Measurements from ENCODE around the gene SP1. TPM values are rescaled to one million over a fixed set of nuclear protein-coding genes. Genes with fewer than 3 reads are reported as not detected.
"Not testable (repeated sequence)": the region's sequence is repeated elsewhere in the genome, so short reads cannot be mapped to it uniquely, and the experiment has no call there.

Gene SP1
- total RNA-seq, 1 donor from 2014 or later, result 27.4 TPM

DNA sequence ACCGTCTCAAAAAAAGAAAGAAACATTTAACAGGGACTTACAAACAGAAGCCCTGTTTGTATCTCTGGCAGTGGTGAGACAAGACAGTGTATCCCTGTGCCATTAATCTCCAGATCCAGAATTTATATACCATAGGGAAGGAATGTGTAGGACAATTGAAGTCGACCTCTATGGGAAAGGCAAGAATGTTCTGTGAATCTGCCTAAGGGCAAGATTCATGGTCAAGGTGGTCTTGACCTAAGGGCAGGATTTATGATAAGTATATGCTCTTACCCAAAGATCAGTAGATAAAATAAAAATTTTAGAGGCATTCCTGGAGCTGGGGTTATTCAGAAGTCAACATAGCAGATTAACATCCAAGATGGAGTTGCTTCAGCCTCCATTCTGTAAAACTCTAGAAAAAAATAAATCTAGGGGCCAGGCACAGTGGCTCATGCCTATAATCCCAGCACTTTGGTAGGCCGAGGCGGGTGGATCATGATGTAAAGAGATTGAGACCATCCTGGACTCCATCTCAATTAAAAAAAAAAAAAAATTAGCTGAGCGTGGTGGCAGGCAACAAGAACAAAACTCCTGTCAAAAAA, 21.0 kb upstream of the SP1 start:
- Histone ChIP-seq H3K27me3 (ENCODE audit: low read depth) (no peaks in the 10 kb centered on the region), H3K36me3 (no peaks in the 10 kb centered on the region), H3K9me3 (replicated peaks) (no peaks in the 10 kb centered on the region), H3K4me3 (no peak overlapping the region), H3K27ac (replicated peaks) (no peak overlapping the region), H3K4me1 (no peaks in the 10 kb centered on the region)
- intact Hi-C loops (cut with micrococcal nuclease), result no loop called here
- TF ChIP-seq, protein P1, sequence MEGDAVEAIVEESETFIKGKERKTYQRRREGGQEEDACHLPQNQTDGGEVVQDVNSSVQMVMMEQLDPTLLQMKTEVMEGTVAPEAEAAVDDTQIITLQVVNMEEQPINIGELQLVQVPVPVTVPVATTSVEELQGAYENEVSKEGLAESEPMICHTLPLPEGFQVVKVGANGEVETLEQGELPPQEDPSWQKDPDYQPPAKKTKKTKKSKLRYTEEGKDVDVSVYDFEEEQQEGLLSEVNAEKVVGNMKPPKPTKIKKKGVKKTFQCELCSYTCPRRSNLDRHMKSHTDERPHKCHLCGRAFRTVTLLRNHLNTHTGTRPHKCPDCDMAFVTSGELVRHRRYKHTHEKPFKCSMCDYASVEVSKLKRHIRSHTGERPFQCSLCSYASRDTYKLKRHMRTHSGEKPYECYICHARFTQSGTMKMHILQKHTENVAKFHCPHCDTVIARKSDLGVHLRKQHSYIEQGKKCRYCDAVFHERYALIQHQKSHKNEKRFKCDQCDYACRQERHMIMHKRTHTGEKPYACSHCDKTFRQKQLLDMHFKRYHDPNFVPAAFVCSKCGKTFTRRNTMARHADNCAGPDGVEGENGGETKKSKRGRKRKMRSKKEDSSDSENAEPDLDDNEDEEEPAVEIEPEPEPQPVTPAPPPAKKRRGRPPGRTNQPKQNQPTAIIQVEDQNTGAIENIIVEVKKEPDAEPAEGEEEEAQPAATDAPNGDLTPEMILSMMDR (IDR thresholded peaks at IDR 0.05; ENCODE audit: borderline replicate concordance), result no peak
- DNase-seq, result no peak

DNA sequence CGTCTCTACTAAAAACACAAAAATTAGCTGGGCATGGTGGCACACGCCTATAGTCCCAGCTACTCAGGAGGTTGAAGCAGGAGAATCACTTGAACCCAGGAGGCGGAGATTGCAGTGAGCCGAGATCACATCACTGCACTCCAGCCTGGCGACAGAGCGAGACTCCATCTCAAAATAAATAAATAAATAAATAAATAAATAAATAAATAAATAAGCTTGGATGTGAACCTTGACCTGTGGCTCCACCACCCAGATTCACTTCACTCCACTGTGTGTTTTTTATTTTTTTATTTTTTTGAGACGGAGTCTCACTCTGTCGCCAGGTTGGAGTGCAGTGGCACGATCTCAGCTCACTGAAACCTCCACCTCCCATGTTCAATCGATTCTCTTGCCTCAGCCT, 18.3 kb upstream of the SP1 start:
- H3K4me1 ChIP-seq; DNase-seq; H3K9me3 ChIP-seq (replicated peaks); H3K4me3 ChIP-seq; H3K27ac ChIP-seq (replicated peaks); H3K27me3 ChIP-seq (ENCODE audit: low read depth); H3K36me3 ChIP-seq; intact Hi-C loops (cut with micrococcal nuclease): not testable (repeated sequence)

DNA sequence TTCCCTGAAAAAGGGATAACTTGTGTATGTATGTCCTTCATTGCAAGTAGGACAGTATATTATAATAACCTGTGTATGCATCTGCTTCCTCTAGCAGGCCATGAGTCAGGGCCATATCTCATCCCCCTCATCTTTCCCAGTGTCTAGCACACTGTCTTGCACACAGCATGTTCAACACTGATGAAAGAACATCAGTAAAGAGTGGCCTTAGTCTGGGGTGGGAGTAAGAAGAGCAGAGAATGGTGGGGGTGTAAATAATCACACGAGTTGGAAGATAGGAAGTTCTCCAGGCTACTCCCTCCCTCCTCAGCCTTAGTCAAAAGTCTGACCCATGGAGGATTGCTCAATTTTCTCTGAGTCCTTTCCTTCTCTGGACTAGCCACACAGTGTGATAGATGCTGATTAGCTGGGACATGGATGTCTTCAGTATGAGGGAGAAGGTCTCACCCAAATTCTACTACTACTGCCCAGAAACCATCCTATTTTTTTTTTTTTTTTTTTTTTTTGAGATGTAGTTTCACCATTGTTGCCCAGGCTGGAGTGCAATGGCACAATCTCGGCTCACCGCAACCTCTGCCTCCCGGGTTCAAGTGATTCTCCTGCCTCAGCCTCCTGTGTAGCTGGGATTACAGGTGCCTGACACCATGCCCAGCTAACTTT, 14.6 kb upstream of the SP1 start:
- no peak for DNase-seq
- Histone ChIP-seq H3K27ac (replicated peaks) (peak overlapping the region; percentile 27), H3K9me3 (replicated peaks) (no peaks in the 10 kb centered on the region), H3K4me3 (no peak overlapping the region), H3K36me3 (no peaks in the 10 kb centered on the region), H3K4me1 (peaks cover 3% of the 10 kb centered on the region), H3K27me3 (ENCODE audit: low read depth) (no peaks in the 10 kb centered on the region)
- intact Hi-C loops (cut with micrococcal nuclease), result no loop called here
- TF ChIP-seq, protein P1 (IDR thresholded peaks at IDR 0.05; ENCODE audit: borderline replicate concordance), result no peak

DNA sequence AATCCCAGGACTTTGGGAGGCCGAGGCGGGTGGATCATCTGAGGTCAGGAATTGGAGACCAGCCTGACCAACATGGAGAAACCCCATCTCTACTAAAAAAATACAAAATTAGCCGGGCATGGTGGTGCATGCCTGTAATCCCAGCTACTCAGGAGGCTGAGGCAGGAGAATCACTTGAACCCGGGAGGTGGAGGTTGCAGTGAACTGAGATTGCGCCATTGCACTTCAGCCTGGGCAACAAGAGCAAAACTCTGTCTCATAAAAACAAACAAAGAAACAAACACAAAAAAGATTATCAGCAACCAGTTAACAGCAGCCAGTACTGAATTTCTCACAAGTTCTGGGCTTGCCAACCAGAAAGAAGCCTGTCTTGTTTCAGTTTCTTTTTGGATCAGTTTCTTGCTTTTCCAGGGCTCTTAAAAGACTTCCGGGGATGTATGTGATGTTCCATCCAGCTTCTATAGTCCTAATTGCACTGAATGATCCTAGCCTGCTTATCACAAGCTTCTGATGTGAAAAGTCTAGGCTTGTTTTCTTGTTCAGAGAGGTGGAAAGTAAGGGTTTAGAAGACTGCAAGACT, 6.3 kb upstream of the SP1 start:
- H3K9me3 ChIP-seq (replicated peaks); H3K4me3 ChIP-seq; H3K36me3 ChIP-seq; intact Hi-C loops (cut with micrococcal nuclease); DNase-seq; H3K27me3 ChIP-seq (ENCODE audit: low read depth): not testable (repeated sequence)
- peak overlapping the region; percentile 27 for H3K27ac ChIP-seq (replicated peaks)
- peaks cover 28% of the 10 kb centered on the region for H3K4me1 ChIP-seq

DNA sequence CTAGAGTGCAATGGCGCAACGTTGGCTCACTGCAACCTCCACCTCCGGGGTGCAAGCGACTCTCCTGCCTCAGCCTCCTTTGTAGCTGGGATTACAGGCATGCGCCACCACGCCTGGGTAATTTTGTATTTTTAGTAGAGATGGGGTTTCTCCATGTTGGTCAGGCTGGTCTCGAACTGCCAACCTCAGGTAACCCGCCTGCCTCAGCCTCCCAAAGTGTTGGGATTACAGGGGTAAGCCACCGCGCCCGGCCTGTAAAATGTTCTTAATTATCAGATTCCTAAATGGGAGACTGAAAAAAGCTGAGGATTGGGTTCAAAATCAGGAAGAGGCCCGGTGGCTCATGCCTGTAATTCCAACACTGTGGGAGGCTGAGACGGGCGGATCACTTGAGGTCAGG, 5.7 kb upstream of the SP1 start:
- H3K9me3 ChIP-seq (replicated peaks); H3K36me3 ChIP-seq; H3K4me3 ChIP-seq; intact Hi-C loops (cut with micrococcal nuclease); H3K27me3 ChIP-seq (ENCODE audit: low read depth); DNase-seq; H3K27ac ChIP-seq (replicated peaks): not testable (repeated sequence)
- H3K4me1 ChIP-seq, result peaks cover 34% of the 10 kb centered on the region

DNA sequence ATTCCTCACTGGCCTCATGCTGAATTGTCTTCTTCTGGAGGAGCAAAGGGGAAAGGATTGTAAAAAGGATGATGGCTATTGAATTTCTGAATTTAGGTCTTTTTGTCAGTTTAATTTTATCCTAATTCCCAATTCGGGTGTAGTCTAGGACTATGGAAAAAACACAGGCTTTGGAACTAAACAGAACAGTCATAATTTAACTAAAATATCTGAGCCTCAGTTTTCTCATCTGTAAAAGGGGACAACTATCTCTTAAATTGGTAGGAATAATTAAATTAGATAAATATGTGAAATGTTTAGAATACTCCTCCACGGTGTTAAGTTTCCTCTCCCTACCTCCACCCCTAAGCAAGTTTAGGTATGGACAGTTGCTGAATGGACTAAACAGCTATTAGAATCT, 3.2 kb upstream of the SP1 start:
- Histone ChIP-seq H3K36me3 (peaks cover 5% of the 10 kb centered on the region), H3K4me3 (no peak overlapping the region), H3K4me1 (peaks cover 27% of the 10 kb centered on the region), H3K9me3 (replicated peaks) (no peaks in the 10 kb centered on the region), H3K27me3 (ENCODE audit: low read depth) (no peaks in the 10 kb centered on the region), H3K27ac (replicated peaks) (no peak overlapping the region)
- intact Hi-C loops (cut with micrococcal nuclease), result no loop called here
- TF ChIP-seq, protein P1 (IDR thresholded peaks at IDR 0.05; ENCODE audit: borderline replicate concordance), result no peak
- DNase-seq, result no peak

DNA sequence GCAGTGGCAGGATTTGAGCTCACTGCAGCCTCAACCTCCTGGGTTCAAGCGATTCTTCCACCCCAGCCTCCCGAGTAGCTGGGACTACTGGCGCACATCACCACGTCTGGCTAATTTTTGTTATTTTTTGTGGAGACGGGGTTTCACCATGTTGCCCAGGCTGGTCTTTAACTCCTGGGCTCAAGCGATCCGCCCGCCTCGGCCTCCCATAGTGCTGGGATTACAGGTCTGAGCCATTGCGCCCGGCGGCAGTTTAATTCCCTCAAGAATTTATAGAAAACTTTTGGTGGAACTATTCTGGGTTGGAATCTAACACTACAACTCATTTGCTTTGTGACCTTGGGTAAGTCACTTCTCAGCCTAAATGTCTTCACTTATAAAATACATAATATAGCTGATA, 1.8 kb upstream of the SP1 start:
- Histone ChIP-seq H3K27ac (replicated peaks) (peak overlapping the region; percentile 97), H3K27me3 (ENCODE audit: low read depth) (no peaks in the 10 kb centered on the region), H3K4me1 (peaks cover 31% of the 10 kb centered on the region), H3K4me3 (peak overlapping the region; percentile 70), H3K36me3 (peaks cover 20% of the 10 kb centered on the region), H3K9me3 (replicated peaks) (no peaks in the 10 kb centered on the region)
- TF ChIP-seq, protein P1 (IDR thresholded peaks at IDR 0.05; ENCODE audit: borderline replicate concordance), result no peak
- no peak for DNase-seq
- intact Hi-C loops (cut with micrococcal nuclease), result no loop called here

Measured in left ventricle myocardium inferior (tissue), 1 donor.